Central memory CD8-positive, alpha-beta T cell (primary cell): ENCODE results near the gene COX10.
"Not testable (repeated sequence)": the region's sequence is repeated elsewhere in the genome, so short reads cannot be mapped to it uniquely, and the experiment has no call there.

Source experiments
- ATAC-seq: fragments of 150-1000 bp; cut with Tn5 transposase; replicated peaks from 2 replicates; pipeline ENCODE4 v1.10.0; 2022; ENCODE audit warnings: mild to moderate bottlenecking, moderate FRiP score, moderate number of reproducible peaks; ENCODE audit not compliant: poor library complexity, severe bottlenecking; ENCODE audit errors: extremely low read depth
- DNase-seq, 2 donors: peaks; one replicate each; pipeline ENCODE4 v3.0.0; 2021; ENCODE audit warnings: low spot score in 2 of 2
- H3K27ac Mint-ChIP-seq: one replicate; pipeline ENCODE4 v1.8.0; 2022; ENCODE audit warnings: low read depth, mild to moderate bottlenecking, moderate library complexity, mixed read lengths
- H3K27me3 Mint-ChIP-seq: one replicate; pipeline ENCODE4 v1.8.0; 2022; ENCODE audit warnings: mixed read lengths
- H3K36me3 Mint-ChIP-seq: one replicate; pipeline ENCODE4 v1.8.0; 2022; ENCODE audit warnings: mild to moderate bottlenecking, moderate library complexity, mixed read lengths; ENCODE audit not compliant: insufficient read depth
- H3K4me1 Mint-ChIP-seq: one replicate; pipeline ENCODE4 v1.8.0; 2022; ENCODE audit warnings: mixed read lengths
- H3K4me3 Mint-ChIP-seq: one replicate; pipeline ENCODE4 v1.8.0; 2022; ENCODE audit warnings: mild to moderate bottlenecking, moderate library complexity, mixed read lengths
- H3K9me3 Mint-ChIP-seq: one replicate; pipeline ENCODE4 v1.8.0; 2022; ENCODE audit warnings: mixed read lengths

Gene COX10

DNA sequence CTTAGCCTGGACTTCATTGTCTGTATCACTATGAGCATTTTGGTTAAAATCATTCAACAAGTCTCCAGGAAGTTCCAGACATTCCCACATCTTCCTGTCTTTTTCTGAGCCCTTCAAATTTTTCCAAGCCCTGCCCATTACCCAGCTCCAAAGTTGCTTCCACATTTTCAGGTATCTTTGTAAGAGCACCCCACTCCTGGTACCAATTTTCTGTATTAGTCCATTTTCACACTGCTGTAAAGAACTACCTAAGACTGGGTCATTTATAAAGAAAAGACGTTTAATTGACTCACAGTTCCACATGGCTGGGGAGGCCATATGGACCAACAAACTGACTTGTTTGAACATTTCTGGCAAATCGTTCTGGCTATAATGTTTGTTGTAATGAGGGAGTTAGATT is 100.0 kb downstream of the COX10 start:
- no peaks in the 10 kb centered on the region for H3K4me1 Mint-ChIP-seq
- DNase-seq (no peak), ATAC-seq (no peak)
- no peak overlapping the region for H3K27ac Mint-ChIP-seq
- H3K9me3 Mint-ChIP-seq = peaks cover 6% of the 10 kb centered on the region
- H3K27me3 Mint-ChIP-seq = no peaks in the 10 kb centered on the region
- no peak overlapping the region for H3K4me3 Mint-ChIP-seq
- peaks cover 3% of the 10 kb centered on the region for H3K36me3 Mint-ChIP-seq

DNA sequence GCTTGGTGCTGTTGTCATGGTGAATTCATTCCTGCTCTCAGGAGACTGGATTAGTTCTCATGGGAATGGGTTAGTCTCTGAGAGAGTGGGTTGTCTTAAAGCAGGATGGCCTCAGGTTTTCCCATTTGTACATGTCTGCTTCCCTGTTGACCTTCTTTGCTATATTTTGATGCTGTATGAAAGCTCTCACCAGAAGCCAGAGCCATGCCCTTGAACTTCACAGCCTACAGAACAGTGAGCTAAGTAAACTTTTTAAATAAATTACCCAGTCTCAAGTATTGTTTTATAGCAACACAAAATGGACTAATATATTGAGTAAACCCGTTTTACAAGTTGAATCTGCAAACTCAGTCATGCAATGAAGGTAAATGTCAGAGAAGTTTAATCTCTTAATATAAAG is 100.6 kb downstream of the COX10 start:
- peaks cover 6% of the 10 kb centered on the region for H3K9me3 Mint-ChIP-seq
- peaks cover 1% of the 10 kb centered on the region for H3K36me3 Mint-ChIP-seq
- H3K4me1 Mint-ChIP-seq = no peaks in the 10 kb centered on the region
- no peaks in the 10 kb centered on the region for H3K27me3 Mint-ChIP-seq
- H3K27ac Mint-ChIP-seq = no peak overlapping the region
- DNase-seq (no peak), ATAC-seq (no peak)
- H3K4me3 Mint-ChIP-seq = no peak overlapping the region

DNA sequence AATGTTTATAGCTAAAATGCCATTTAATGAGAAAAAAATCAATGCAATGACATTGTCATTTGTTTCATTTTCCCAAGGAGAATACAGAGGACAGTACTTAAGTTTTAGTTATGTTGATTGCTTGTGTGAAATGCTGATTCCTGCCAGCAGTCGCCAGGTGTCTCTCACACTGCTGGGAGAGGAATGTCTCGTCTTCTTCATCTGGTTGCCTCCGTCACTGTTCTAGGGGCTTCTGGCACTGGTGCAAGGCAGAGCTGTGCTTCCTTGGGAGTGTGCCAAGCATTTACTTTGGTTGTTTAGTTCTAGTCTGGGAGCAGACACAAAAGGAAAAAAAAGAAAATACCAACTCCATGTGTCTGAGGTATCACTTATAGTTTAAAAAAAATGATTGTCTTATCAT is 107.7 kb downstream of the COX10 start:
- not testable (repeated sequence) for H3K27ac Mint-ChIP-seq, H3K4me1 Mint-ChIP-seq, H3K4me3 Mint-ChIP-seq, DNase-seq, ATAC-seq, H3K27me3 Mint-ChIP-seq, H3K36me3 Mint-ChIP-seq, H3K9me3 Mint-ChIP-seq

DNA sequence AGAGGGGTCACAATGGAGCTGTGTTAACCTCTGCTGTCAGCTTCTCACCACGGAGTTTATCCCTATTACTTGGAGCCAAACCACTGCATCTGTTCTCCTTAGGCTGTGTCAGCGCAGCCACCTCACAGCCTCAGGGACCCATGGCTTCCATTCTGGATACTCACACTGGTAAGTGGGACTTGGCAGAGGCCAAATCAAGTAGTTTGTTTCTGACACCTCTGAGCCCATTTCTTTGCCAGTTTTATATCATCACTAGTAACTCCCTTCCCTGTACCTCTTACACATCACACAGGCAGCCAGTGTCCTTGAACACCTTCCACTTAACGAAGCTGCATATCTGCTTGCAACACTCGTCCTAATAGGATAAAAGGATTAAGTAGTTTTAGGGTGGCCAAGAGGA is 108.5 kb downstream of the COX10 start:
- not testable (repeated sequence) for H3K4me1 Mint-ChIP-seq, DNase-seq, H3K27me3 Mint-ChIP-seq, H3K4me3 Mint-ChIP-seq, ATAC-seq, H3K27ac Mint-ChIP-seq, H3K36me3 Mint-ChIP-seq, H3K9me3 Mint-ChIP-seq

DNA sequence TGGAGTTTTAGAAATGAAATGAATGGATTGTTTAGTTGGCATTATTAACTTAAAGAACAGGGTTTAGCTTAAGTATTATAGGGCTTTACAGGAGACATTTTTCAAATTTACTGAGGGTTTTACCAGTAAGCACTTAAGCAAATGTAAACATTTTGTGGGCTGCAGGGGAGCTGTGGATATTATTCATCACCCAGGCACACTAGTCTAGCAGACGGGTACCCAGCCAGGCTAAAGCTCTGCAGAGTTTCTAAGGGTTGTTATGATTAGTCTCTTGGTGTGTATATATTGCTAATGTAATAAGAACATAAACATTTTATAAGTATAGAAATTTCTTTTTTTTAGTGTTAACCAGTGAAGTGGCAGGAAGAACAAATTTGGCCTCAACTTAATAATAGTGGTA is 110.6 kb downstream of the COX10 start:
- not testable (repeated sequence) for DNase-seq, H3K4me3 Mint-ChIP-seq, H3K9me3 Mint-ChIP-seq, H3K4me1 Mint-ChIP-seq, ATAC-seq, H3K36me3 Mint-ChIP-seq, H3K27ac Mint-ChIP-seq, H3K27me3 Mint-ChIP-seq

DNA sequence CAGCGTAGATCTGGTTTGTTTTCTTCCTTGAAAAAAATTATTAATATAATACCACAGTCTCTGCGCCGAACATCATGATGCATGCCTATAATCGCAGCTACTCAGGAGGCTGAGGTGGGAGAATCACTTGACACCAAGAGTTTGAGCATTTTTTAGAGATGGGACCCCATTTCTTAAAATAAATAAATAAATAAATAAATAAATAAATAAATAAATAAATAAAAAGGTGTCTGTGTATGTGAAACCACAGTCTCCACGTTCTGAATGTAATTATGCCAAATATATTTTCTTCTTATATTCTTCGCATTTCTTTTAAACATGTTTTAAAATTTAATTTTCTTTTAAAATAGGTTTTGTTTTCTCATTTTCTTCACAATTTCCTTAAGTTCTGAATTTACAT is 112.8 kb downstream of the COX10 start:
- not testable (repeated sequence) for H3K27ac Mint-ChIP-seq, H3K4me1 Mint-ChIP-seq, DNase-seq, H3K4me3 Mint-ChIP-seq, H3K27me3 Mint-ChIP-seq, H3K36me3 Mint-ChIP-seq, ATAC-seq, H3K9me3 Mint-ChIP-seq

DNA sequence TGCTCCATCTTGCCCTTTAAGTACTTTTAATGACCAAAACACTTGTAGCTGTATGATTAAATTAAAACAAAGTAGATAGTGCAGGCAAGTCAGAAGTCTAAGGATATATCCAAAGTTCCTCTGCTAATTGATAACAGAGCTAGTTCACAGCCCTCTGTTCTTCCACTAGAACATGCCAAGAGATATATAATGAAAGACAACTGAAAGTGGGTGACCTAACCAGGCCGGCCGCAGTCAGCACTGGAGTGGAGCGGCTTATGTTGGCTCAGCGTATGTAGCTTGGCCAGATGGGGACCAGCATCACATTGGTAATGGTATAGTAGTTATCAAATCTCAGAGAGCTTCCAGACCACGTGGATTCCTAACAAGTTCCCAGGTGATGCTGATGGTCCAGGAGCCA is 115.2 kb downstream of the COX10 start:
- not testable (repeated sequence) for DNase-seq, H3K27me3 Mint-ChIP-seq, H3K4me1 Mint-ChIP-seq, H3K27ac Mint-ChIP-seq, H3K36me3 Mint-ChIP-seq, H3K4me3 Mint-ChIP-seq, ATAC-seq, H3K9me3 Mint-ChIP-seq

DNA sequence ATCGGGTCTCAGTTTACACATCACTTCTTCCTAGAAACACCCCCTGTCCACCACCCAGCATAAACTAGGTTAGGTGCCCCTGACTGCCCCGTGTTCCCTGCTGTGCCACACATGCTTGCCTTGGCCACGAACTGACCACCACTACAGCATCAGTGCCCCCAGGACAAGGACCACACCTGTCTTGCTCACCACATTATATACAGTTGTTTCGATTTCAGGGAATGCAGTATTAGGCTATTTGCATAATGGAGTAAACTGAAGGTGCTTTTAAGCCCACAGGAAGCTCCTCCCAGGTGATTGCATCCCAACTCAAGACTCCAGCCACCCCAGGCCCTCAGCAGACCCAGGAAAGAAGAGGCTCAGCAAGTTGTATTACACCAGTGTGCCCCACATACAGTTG is 117.1 kb downstream of the COX10 start:
- H3K4me3 Mint-ChIP-seq, H3K27me3 Mint-ChIP-seq, DNase-seq, H3K36me3 Mint-ChIP-seq, H3K9me3 Mint-ChIP-seq, ATAC-seq: not testable (repeated sequence)
- peak overlapping the region; percentile 42 for H3K27ac Mint-ChIP-seq
- peaks cover 17% of the 10 kb centered on the region for H3K4me1 Mint-ChIP-seq

DNA sequence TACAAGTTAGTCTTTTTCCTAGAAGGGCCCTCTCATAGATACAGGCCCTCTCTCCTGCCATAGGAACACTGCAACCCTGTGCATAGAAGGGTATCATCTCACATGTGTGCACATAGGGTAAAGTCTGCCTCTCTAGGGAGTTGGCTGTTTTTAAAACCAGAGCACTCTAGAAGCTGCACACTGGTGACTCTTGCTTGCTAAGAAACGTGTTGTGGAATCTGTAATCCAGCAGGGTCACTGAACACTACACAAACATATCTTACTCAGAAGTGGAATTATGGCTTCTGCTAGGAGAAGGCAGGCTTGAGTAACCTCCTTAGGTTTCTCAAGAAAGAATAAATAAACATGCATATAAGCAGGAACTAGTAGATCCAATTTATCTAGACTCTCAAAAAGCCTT is 121.5 kb downstream of the COX10 start:
- not testable (repeated sequence) for H3K9me3 Mint-ChIP-seq, H3K36me3 Mint-ChIP-seq, H3K27me3 Mint-ChIP-seq, DNase-seq, H3K27ac Mint-ChIP-seq, ATAC-seq, H3K4me3 Mint-ChIP-seq
- H3K4me1 Mint-ChIP-seq = peaks cover 42% of the 10 kb centered on the region

DNA sequence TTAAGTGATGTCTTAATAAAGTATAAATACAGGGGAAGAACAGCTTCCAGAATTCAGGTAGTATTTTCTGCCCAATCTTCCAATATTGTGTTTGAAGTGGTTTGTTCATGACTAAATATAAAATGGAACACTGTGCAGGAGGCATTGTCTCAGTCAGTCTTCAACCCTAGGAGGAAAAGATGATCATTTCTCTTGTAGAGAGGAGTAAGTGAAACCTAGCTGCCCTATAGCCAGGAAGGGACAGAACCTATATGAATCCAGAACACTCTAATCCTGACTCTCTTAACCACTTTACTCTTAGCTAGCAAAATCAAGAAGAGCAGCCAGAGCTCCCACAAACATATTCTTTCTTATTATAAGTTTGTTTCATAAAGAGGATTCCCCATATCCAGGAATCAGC is 122.2 kb downstream of the COX10 start:
- H3K9me3 Mint-ChIP-seq, ATAC-seq, H3K27ac Mint-ChIP-seq, DNase-seq, H3K27me3 Mint-ChIP-seq, H3K36me3 Mint-ChIP-seq, H3K4me3 Mint-ChIP-seq: not testable (repeated sequence)
- H3K4me1 Mint-ChIP-seq = peaks cover 49% of the 10 kb centered on the region

DNA sequence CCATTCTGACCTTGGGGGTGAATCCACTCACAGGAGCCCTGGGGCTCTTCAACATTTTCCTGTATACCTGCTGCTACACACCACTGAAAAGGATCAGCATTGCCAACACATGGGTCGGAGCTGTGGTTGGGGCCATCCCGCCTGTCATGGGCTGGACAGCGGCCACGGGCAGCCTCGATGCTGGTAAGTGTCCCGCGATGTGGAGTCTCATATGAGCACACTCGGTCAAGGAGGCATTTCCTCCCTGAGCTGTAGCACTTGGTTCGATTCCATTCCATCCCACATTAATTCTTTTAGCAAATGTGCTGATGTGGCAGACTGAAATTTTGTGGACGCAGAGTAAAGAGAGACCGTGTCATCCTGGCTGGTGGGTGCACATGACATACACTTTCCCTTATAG is 122.7 kb downstream of the COX10 start:
- H3K4me1 Mint-ChIP-seq = peaks cover 55% of the 10 kb centered on the region
- H3K9me3 Mint-ChIP-seq, H3K27me3 Mint-ChIP-seq, ATAC-seq, DNase-seq, H3K36me3 Mint-ChIP-seq, H3K27ac Mint-ChIP-seq: not testable (repeated sequence)
- peak overlapping the region; percentile 39 for H3K4me3 Mint-ChIP-seq

DNA sequence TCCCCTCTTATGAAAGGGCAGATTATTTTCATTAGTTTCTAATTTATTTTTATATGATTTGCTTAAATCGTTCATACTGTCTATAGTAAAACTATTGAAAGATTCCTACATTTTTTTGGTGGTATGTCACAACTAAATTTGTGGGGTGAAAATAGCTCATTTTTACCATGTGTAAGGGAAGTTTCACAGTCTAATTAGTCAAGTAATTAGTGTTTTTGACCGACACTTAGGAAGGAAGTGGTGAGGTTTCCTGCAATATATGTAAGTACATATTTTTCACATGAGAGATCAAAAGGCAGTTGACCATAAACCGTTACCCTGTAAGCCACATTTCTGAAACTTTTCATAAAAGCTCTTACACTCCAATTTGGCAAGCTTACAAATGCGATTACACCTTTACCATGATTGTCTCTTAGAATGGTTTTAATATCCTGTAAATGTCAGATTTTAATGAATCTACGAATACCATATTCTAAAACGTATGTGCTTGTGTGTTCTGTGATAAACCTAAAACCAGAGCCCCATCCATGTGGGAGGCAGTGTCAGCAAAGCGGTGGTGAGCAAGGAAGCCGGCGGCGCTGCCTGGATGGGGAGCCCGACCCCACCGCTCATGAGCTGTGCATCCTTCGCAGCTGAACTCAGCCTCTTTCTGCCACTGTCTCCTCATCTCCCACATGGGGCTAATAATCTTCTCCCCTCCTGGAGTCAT is 123.5 kb downstream of the COX10 start:
- ATAC-seq = peak; percentile 80
- DNase-seq, H3K9me3 Mint-ChIP-seq, H3K36me3 Mint-ChIP-seq, H3K27me3 Mint-ChIP-seq, H3K27ac Mint-ChIP-seq: not testable (repeated sequence)
- Mint-ChIP-seq H3K4me1 (peaks cover 62% of the 10 kb centered on the region), H3K4me3 (peak overlapping the region; percentile 68)

DNA sequence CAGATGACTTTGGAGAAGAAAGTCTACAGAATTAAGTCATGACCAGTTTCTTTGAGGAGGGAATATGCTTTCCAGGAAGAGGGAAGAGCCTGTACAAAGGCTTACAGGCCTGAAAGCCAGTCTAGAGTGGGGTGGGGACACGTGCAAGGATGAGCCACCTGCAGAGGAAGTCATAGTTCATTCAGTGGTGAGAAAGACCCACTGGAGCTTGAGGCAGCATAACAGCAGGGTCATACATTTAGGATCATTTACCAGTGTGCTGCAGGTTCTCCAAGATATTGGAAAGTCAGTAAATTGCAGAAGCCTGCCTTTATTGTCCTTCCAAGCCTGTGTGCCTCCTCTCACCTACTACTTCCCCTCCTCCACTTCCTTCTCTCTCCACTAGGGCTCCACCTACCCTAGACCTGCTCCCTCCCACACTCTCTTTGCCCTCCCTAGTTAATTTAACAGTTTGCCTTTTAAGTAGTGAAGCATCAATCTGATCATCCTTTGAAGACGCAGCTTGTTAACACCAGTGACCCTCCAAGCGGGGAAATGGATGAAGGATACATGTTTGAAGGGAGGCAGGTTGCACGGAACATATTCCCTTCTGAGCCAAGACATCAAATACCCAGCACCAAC is 127.2 kb downstream of the COX10 start:
- ATAC-seq (no peak), DNase-seq (no peak)
- peak overlapping the region; percentile 29 for H3K4me3 Mint-ChIP-seq
- H3K4me1 Mint-ChIP-seq = peaks cover 81% of the 10 kb centered on the region
- H3K9me3 Mint-ChIP-seq = no peaks in the 10 kb centered on the region
- H3K27me3 Mint-ChIP-seq = no peaks in the 10 kb centered on the region
- peaks cover 5% of the 10 kb centered on the region for H3K36me3 Mint-ChIP-seq
- peak overlapping the region; percentile 35 for H3K27ac Mint-ChIP-seq
